ENCODE results near the gene PGLYRP1.

PGLYRP1 gene

DNA sequence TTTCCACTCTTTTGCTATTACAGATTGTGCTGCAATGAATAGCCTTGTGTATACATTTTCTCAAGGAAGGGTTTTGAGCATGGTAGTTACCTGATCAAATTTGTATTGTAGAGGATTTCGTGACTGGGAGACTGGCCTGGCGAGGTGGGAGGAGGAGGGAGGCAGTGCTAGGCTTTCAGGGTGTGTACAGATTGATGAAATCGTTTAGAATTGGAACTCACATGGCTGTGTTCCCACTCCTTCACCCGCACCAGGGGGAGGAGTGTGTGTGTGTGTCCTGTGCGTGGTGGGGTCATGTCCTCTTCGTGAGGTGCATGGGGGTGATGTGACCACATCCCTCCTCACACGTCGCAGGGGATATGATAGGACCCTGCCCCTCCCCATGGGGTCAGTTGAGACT, 8.3 kb downstream of the PGLYRP1 start:
- POLR2A ChIA-PET, result no interaction called here
- DNase-seq (ENCODE audit: extremely low spot score), result no peak
- CTCF ChIA-PET, result interaction anchor here (1.0 kb wide), 1 partner anchor 250 kb away, joined by 5 read pairs; no protein-coding TSS in a partner anchor
- TF ChIP-seq, protein P1, sequence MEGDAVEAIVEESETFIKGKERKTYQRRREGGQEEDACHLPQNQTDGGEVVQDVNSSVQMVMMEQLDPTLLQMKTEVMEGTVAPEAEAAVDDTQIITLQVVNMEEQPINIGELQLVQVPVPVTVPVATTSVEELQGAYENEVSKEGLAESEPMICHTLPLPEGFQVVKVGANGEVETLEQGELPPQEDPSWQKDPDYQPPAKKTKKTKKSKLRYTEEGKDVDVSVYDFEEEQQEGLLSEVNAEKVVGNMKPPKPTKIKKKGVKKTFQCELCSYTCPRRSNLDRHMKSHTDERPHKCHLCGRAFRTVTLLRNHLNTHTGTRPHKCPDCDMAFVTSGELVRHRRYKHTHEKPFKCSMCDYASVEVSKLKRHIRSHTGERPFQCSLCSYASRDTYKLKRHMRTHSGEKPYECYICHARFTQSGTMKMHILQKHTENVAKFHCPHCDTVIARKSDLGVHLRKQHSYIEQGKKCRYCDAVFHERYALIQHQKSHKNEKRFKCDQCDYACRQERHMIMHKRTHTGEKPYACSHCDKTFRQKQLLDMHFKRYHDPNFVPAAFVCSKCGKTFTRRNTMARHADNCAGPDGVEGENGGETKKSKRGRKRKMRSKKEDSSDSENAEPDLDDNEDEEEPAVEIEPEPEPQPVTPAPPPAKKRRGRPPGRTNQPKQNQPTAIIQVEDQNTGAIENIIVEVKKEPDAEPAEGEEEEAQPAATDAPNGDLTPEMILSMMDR (IDR thresholded peaks at IDR 0.05; ENCODE audit: control extremely low read depth, extremely low read depth, low read depth, missing control alignments), result no peak

DNA sequence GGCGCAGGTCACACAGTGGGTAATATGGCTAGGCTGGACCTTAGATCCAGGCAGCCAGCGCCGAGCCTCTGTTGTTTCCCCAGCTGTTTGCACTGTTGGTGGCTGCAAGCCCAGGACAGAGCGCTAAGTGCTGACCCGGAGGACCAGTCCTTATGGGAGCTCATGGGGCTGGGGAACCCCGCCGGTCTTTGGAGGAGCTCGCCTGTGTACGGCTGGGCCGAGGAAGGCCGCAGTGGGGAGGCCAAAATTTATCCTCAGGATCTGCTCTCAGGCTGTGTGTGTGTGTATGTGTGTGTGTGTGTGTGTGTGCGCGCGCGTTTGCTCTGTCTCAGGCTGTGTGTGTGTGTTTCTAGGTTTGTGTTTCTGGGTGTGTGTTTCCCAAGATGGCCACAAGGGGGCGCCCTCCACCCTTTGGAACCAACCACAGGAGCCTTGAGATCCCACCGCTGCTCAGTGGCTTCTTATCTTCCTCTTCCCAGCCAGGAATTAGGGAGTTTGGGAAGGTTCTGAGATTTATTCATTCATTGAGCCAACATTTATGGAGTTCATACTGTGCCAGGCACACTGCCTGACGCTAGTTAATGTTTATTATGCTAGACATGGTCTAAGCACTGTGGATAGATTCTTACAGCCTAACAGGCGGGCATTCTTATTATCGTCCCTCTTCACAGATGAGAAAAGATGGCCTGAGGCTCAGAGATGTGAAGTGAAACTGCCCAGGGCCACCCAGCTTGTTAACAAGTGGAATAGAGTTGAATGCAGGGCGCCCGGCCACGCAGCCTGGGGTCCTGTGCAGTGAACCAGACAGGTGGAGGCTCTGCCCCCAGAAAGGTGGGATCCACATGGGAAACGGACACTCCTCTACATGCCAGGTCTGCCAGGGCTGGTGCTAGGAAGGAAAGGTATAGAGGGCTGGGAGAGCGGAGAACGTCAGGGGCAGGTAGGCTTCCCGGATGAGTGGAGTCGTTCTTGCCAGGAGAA, 13.0 kb downstream of the PGLYRP1 start:
- ChIA-PET CTCF (interaction anchor here (0.6 to 2.0 kb wide), 16 partner anchors 9 to 260 kb away, joined by 3 to 20 read pairs (median 3); partner anchors contain the start of gene CCDC61), POLR2A (no interaction called here)
- TF ChIP-seq, protein P1 (IDR thresholded peaks at IDR 0.05; ENCODE audit: control extremely low read depth, extremely low read depth, low read depth, missing control alignments), result peak; percentile 80
- peak; percentile 75 for DNase-seq (ENCODE audit: extremely low spot score)

- ChIA-PET POLR2A (no interaction called here), CTCF (interaction anchor here (1.0 to 1.6 kb wide), 3 partner anchors 10 to 595 kb away, joined by 3 to 4 read pairs (median 4); partner anchors contain the start of gene CALM3)
- no peak for DNase-seq (ENCODE audit: extremely low spot score)
- TF ChIP-seq, protein P1 (IDR thresholded peaks at IDR 0.05; ENCODE audit: control extremely low read depth, extremely low read depth, low read depth, missing control alignments), result no peak
Observed at GRCh38 chr19:46006411-46006810, 16.4 kb downstream of the PGLYRP1 start.

DNA sequence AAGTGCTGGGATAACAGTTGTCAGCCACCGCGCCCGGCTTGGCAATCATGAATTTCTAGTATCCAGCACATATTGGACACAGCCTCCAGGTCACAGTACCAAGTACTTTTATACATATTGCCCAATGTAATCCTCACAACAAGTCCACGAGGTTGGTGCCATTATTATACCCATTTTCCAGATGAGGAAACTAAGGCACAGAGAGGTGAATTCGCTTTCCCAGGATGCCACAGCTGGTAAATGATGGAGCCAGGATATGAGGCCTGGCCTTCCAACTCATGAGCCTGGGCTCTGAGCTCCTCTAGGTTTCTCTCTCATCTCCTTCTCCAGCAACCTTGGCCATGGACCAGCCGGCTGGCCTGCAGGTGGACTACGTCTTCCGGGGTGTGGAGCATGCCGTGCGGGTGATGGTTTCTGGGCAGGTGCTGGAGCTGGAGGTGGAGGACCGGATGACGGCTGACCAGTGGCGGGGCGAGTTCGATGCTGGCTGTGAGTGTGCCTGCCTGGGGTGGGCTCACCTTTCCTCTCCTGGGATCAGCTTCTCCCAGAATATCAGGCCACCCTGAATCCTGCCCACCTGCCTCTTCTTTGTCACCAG, 20.1 kb downstream of the PGLYRP1 start:
- CTCF ChIA-PET, result interaction anchor here (1.3 to 3.8 kb wide), 3 partner anchors 7 to 138 kb away, joined by 3 to 19 read pairs (median 4); no protein-coding TSS in a partner anchor
- POLR2A ChIA-PET, result interaction anchor here (0.5 kb wide), 1 partner anchor 233 kb away, joined by 8 read pairs; the partner anchor contains the start of gene SIX5
- no peak for DNase-seq (ENCODE audit: extremely low spot score)
- TF ChIP-seq, protein P1 (IDR thresholded peaks at IDR 0.05; ENCODE audit: control extremely low read depth, extremely low read depth, low read depth, missing control alignments), result no peak

GRCh38 chr19:46000491-46001246, 22.2 kb downstream of the PGLYRP1 start:
- DNase-seq (ENCODE audit: extremely low spot score), result peak; percentile 85
- ChIA-PET POLR2A (interaction anchor here (0.7 kb wide), 1 partner anchor 202 kb away, joined by 3 read pairs; no protein-coding TSS in a partner anchor), CTCF (interaction anchor here (1.0 to 3.8 kb wide), 2 partner anchors 9 to 265 kb away, joined by 3 to 19 read pairs; no protein-coding TSS in a partner anchor)
- TF ChIP-seq, protein P1 (IDR thresholded peaks at IDR 0.05; ENCODE audit: control extremely low read depth, extremely low read depth, low read depth, missing control alignments), result no peak

All from GM10248 (cell line).